GM19468 (cell line): ENCODE results near the gene ARHGEF19.
A peak's percentile ranks its signal among the peaks of the same experiment; 100 is the strongest.
"Not testable (repeated sequence)": the region's sequence is repeated elsewhere in the genome, so short reads cannot be mapped to it uniquely, and the experiment has no call there.

Experiments
- ATAC-seq: cut with Tn5 transposase; IDR thresholded peaks from one replicate; pipeline ENCODE4 v1.9.1; 2021; ENCODE audit warnings: mild to moderate bottlenecking, moderate library complexity, moderate number of reproducible peaks; ENCODE audit not compliant: unreplicated experiment; ENCODE audit errors: extremely low read depth

ARHGEF19 gene

GRCh38 chr1:16207318-16208269, 4.9 kb downstream of the ARHGEF19 start:
- no peak for ATAC-seq

GRCh38 chr1:16206547-16207317, 5.7 kb downstream of the ARHGEF19 start:
- peak; percentile 36 for ATAC-seq

- no peak for ATAC-seq
Observed at GRCh38 chr1:16205891-16206546, 6.4 kb downstream of the ARHGEF19 start.

- no peak for ATAC-seq
Observed at GRCh38 chr1:16205334-16205671, 7.1 kb downstream of the ARHGEF19 start.

GRCh38 chr1:16204634-16205333, 7.7 kb downstream of the ARHGEF19 start:
- no peak for ATAC-seq

- no peak for ATAC-seq
Observed at GRCh38 chr1:16204216-16204615, 8.2 kb downstream of the ARHGEF19 start.

GRCh38 chr1:16203550-16203949, 8.9 kb downstream of the ARHGEF19 start:
- no peak for ATAC-seq

GRCh38 chr1:16202281-16203210, 9.9 kb downstream of the ARHGEF19 start:
- no peak for ATAC-seq

- no peak for ATAC-seq
Observed at GRCh38 chr1:16199700-16200099, 12.8 kb downstream of the ARHGEF19 start.

- ATAC-seq = no peak
Observed at GRCh38 chr1:16199157-16199501, 13.3 kb downstream of the ARHGEF19 start.

GRCh38 chr1:16198444-16199156, 13.9 kb downstream of the ARHGEF19 start:
- no peak for ATAC-seq

- no peak for ATAC-seq
Observed at GRCh38 chr1:16196874-16197273, 15.6 kb downstream of the ARHGEF19 start.

- ATAC-seq = not testable (repeated sequence)
Observed at GRCh38 chr1:16196139-16196538, 16.3 kb downstream of the ARHGEF19 start.

- ATAC-seq = no peak
Observed at GRCh38 chr1:16195518-16195905, 16.9 kb downstream of the ARHGEF19 start.

- ATAC-seq = no peak
Observed at GRCh38 chr1:16191916-16192546, 20.4 kb downstream of the ARHGEF19 start.

GRCh38 chr1:16191309-16191708, 21.1 kb downstream of the ARHGEF19 start:
- ATAC-seq = no peak

GRCh38 chr1:16189921-16190621, 22.4 kb downstream of the ARHGEF19 start:
- no peak for ATAC-seq

GRCh38 chr1:16189003-16189402, 23.4 kb downstream of the ARHGEF19 start:
- ATAC-seq = no peak
